HG02763 (cell line): ENCODE measurements around the gene EMC1.
"Not testable (repeated sequence)": the region's sequence is repeated elsewhere in the genome, so short reads cannot be mapped to it uniquely, and the experiment has no call there.

Experiments used
- ATAC-seq: cut with Tn5 transposase; IDR thresholded peaks from one replicate; pipeline ENCODE4 v1.9.1; 2021; ENCODE audit warnings: mild to moderate bottlenecking, moderate library complexity; ENCODE audit not compliant: unreplicated experiment

Gene EMC1

GRCh38 chr1:19196331-19196730 lies 55.0 kb downstream of the EMC1 start:
- no peak for ATAC-seq

- no peak for ATAC-seq
Observed at GRCh38 chr1:19193004-19193403, 58.3 kb downstream of the EMC1 start.

DNA sequence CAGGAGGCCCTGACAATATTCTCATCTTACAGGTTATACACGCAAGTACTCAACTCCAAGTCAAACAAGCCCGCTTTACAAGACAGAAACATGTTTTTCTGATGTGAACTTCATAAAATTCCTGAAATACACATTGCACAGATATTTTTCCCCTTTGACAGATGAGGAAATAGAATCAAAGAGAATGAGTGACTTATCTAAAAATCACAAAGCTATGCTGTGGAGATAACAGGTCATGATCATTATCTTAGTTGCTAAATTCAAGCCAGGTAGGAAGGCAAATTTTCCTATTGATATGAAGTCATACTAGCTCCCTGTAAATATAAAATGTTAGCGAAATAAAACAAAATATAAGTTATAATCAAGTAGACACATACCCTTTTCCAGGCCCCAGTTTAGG lies 59.5 kb downstream of the EMC1 start:
- no peak for ATAC-seq

DNA sequence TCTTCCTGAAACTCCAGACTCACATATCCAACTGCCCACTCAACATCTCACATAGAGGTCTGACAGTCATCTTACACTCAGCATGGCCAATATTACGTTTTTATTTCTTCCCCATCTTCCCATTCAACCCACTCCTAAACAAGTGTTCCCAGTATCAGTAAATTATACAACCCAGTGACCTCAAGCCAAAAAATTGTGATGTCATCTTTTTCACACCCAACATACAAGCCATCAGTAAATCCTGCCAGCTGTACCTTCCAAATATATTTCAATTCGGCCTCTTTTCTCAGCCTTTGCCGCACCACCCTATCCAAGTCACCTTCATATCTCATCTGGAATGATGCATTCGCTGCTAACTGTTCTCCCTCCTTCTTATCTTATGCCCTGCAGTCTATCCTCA lies 60.9 kb downstream of the EMC1 start:
- no peak for ATAC-seq

- ATAC-seq: no peak
Observed at GRCh38 chr1:19189270-19189669, 62.1 kb downstream of the EMC1 start.

DNA sequence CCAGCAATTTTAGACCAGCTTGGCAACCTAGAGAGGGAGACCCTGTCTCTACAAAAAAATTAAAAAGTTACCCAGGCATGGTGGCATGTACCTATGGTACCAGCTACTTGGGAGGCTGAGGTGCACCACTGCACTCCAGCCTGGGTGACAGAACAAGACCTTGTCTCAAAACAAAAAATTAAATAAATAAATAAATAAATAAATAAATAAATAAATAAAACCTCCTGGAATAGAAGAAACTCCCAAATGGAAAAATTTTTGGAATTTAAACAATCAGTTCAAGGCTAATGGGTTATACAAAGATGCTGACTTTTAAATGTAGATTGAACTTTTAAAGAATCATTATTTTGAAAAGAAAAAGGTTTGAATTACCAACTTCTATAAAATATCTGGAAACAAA lies 63.5 kb downstream of the EMC1 start:
- ATAC-seq: no peak

DNA sequence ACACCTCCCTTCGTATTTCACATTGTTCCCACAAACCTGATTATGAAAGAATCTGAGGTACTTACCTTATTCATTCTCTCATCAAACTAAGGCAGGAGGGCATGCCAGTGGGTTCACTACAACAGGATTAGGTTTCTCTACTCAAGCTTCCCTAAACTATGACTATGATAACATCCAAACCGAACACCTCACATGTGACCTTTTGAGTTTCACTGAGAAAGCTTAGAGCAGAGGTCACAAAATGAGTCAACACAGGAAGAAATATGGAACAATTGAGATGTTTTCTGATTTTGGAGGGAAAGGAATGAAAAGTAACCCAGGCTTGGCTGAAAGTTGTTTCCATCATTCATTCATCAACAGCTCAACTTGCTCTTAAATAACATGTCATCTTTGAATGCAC lies 65.3 kb downstream of the EMC1 start:
- no peak for ATAC-seq

- ATAC-seq: no peak
Observed at GRCh38 chr1:19182223-19182622, 69.1 kb downstream of the EMC1 start.

DNA sequence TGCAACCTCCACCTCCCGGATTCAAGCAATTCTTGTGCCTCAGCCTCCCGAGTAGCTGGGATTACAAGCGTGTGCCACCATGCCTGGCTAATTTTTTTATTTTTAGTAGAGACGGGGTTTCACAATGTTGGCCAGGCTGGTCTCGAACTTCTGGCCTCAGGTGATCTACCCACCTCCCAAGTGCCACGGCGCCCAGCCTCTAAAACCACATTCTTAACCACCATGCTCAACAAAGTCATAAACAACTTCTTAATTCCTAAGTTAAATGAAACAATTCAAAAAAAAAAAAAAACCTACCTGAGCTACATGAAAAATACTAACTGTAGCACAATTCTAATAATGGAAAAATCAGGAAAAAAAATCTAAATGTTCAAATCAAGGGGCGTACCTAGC lies 71.1 kb downstream of the EMC1 start:
- not testable (repeated sequence) for ATAC-seq

DNA sequence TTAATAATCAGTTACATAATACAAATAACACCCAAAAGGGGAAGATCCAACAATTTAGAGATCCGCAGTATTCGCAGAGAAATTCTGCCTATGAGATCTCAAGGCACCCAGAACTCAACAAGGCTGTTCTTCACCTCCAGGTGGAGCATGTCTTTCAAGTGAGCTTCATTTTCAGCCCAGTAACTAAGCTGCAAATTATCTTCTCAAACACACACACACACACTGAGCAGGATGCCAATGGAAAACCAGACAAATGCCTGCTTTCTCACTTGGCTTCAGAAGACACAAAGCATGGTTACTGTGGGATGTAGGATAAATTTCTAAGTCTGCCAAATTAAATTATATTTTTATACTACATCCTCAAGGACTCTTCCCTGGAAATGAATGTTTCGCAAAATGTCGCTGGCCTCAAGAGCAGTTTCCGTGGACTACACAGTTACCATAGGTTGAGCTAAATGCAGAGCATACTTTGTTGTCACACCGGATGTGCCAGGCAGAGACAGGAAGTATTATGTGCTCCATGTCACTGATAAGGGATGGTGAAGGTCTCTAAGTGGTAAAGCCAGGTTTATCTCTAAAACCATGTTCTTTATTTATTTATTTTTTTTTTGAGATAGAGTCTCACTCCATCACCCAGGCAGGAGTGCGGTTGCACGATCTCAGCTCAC lies 71.6 kb downstream of the EMC1 start:
- no peak for ATAC-seq

DNA sequence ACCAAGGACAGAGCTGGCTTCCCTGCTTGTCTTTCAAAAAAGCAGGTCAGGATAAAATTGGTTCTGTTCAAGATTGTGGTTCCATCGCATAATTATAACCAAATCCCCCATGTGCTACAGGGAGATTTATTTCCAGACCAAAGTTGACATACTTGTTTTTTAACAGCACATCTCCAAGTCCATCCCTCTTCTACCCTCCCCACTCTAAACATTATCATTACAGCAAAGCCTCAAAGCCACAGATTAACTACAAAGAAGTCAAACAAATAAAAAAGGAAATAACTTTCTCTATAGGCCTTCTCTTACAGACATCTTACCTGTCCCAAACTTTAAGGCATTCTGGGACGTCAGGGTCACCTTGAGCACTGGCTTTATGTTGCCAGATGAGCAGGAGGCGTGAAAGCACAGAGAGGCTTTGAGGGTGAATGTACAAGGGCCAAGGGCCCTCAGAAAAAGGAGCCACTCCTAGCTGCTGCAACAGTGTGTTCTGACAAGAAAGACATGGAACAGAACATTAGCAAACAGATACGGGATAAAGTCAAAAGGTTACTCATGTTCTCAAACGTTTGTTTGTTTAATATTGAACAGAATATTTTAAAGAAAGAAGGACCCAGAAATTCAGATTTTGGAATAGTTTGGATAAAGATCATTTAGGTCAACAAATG lies 72.5 kb downstream of the EMC1 start:
- ATAC-seq: no peak

DNA sequence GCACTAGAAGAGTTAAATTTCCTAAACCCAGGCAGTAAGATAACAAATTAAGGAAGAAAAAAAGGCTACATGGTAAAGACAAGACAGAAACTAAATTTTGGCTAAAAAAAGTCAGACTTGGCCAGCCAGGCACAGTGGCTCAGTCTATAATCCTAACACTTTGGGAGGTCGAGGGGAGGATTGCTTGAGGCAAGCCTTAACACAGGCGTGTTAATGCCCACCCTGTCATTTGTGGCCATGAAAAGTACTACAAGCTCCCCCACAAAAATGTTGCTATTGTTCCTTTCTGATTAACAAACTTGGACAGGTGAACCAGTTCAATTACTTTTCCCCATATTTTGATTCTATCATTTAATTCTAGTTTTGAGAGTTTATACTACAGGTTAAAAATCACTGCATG lies 73.5 kb downstream of the EMC1 start:
- no peak for ATAC-seq

DNA sequence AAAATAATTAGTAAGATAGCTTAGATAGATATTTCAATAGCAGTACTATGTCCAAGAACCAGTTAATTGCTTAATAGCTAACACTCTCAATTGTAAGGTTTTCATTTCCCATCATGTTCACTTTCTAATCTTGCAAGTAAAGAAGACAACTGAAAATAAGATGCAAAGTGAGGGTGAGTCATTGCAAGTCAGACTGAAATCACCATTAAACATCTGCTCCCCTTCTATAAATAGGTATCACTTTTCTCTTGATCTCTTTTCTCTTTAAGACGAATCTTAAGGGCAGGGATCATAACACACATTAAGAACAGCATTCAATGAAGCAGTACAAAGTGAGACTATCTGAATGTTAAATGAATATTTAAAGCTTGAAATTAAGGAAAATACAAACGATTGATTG lies 81.7 kb downstream of the EMC1 start:
- no peak for ATAC-seq

DNA sequence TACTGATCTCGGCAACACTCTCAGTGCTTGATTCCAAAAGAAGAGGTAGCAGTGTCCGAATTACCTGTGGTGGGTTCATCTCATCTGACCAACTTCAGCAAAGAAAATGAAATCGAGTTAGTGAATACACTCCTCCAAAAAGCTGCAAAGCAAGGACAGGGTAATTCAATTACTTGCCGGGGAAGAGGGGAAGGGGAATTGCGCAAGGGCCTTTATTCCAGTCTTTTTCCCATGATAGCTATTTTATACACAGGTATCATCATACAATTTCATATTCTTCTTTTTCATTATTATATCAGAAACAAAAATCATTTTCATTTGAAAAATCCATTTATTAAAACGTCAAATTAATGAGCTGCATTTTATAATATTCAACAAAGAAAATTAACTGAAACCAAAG lies 84.2 kb downstream of the EMC1 start:
- ATAC-seq: no peak

- no peak for ATAC-seq
Observed at GRCh38 chr1:19166066-19166465, 85.3 kb downstream of the EMC1 start.
